ENCODE measurements around the gene TXN2. TPM values are rescaled to one million over a fixed set of nuclear protein-coding genes. Genes with fewer than 3 reads are reported as not detected.

The TXN2 gene
- total RNA-seq, 1 experiment from 2014 or later = 58.6 TPM

GRCh38 chr22:36493690-36494110, 12.3 kb upstream of the TXN2 start:
- H3K36me3 Mint-ChIP-seq (ENCODE audit: insufficient read depth in 1 of 3, low read depth in 3 of 3) = peaks cover 23 to 77% (median 55%) of the 10 kb centered on the region in 3 experiments
- H4K91ac ChIP-seq (ENCODE audit: insufficient read length, low read depth, low read length) = no peak overlapping the region
- no peaks in the 10 kb centered on the region for H4K20me1 ChIP-seq (ENCODE audit: control insufficient read depth, insufficient read depth, insufficient read length)

More at GRCh38 chr22:36493690-36494110, 12.3 kb upstream of the TXN2 start:
- Histone ChIP-seq H3K79me1 (ENCODE audit: insufficient read depth, low read depth, low read length, poor library complexity, severe bottlenecking) (no peaks in the 10 kb centered on the region), H2BK120ac (ENCODE audit: low read depth, low read length, poor library complexity, severe bottlenecking) (no peak overlapping the region), H3K4me1 (ENCODE audit: insufficient read depth, low read length) (no peaks in the 10 kb centered on the region), H3K4ac (ENCODE audit: low read depth, low read length) (no peak overlapping the region), H3K27ac (ENCODE audit: insufficient read length, low read depth, low read length) (no peak overlapping the region), H3K9me3 (ENCODE audit: control insufficient read depth, low read depth, low read length) (no peaks in the 10 kb centered on the region), H3T11ph (ENCODE audit: low read length) (no peak overlapping the region), H3K23ac (ENCODE audit: insufficient read length, low read depth, low read length) (no peak overlapping the region), H3K23me2 (ENCODE audit: insufficient read length, low read depth, low read length, poor library complexity, severe bottlenecking) (no peaks in the 10 kb centered on the region), H3K9ac (ENCODE audit: extremely low read depth, insufficient read length, low read length) (no peak overlapping the region), H3K4me2 (ENCODE audit: insufficient read depth, insufficient read length, low read length) (no peak overlapping the region), H3K56ac (ENCODE audit: insufficient read length, low read depth, low read length) (no peak overlapping the region), H2AK5ac (ENCODE audit: insufficient read length, low read length) (no peak overlapping the region), H3K27me3 (ENCODE audit: insufficient read depth, low read length) (no peaks in the 10 kb centered on the region), H4K8ac (replicated peaks; ENCODE audit: insufficient read length, low read depth, low read length) (no peak overlapping the region), H2AFZ (ENCODE audit: low read length) (no peak overlapping the region), H2BK15ac (ENCODE audit: low read depth, low read length) (no peak overlapping the region), H3K18ac (ENCODE audit: insufficient read length, low read depth, low read length) (no peak overlapping the region), H4K5ac (ENCODE audit: insufficient read length, low read depth, low read length) (no peak overlapping the region), H3K79me2 (ENCODE audit: insufficient read depth, low read length) (no peaks in the 10 kb centered on the region), H2BK20ac (ENCODE audit: low read depth, low read length, poor library complexity, severe bottlenecking) (no peak overlapping the region), H2BK12ac (ENCODE audit: insufficient read length, low read depth, low read length) (no peak overlapping the region), H2BK5ac (ENCODE audit: insufficient read length, low read length) (no peak overlapping the region), H3K14ac (ENCODE audit: insufficient read depth, low read length) (no peak overlapping the region)
- Mint-ChIP-seq H3K27me3 (ENCODE audit: low read depth) (no peaks in the 10 kb centered on the region), H3K4me3 (no peak overlapping the region), H3K27ac (no peak overlapping the region), H3K9me3 (no peaks in the 10 kb centered on the region), H3K4me1 (no peaks in the 10 kb centered on the region)
- no peak for TF ChIP-seq CTCF (conservative IDR thresholded peaks at IDR 0.05)
- no peak for DNase-seq
- no CpG with 5 or more reads among the region's 16 CpGs for WGBS (ENCODE audit: extremely low coverage, insufficient read length, low lambda C conversion rate)
